Esophagus squamous epithelium (tissue), 5 donors: ENCODE measurements around the gene RARB. TPM values are rescaled to one million over a fixed set of nuclear protein-coding genes. Genes with fewer than 3 reads are reported as not detected.

Experiments
- DNase-seq: peaks from one replicate; lab custom pipeline; 2025; lab: John Stamatoyannopoulos, UW
- H3K27ac ChIP-seq, 4 donors: fragments of 200-600 bp; sonication (generic); one replicate each; pipeline ENCODE4 v1.5.1; 2016 to 2019; ENCODE audit warnings: mild to moderate bottlenecking in 1 of 4
- H3K27me3 ChIP-seq, 4 donors: fragments of 200-600 bp; sonication (generic); 1 replicate in 3 of 4; 2 replicates in 1 of 4; pipeline versions ENCODE4 v1.5.1 to v1.6.0; 2017 to 2021; ENCODE audit warnings: antibody characterized with exemption in 1 of 4
- H3K36me3 ChIP-seq, 3 donors: fragments of 200-600 bp; sonication (generic); one replicate each; pipeline ENCODE4 v1.5.1; 2016 to 2019
- H3K4me1 ChIP-seq, 3 donors: fragments of 200-600 bp; sonication (generic); one replicate each; pipeline ENCODE4 v1.5.1; 2017 to 2019
- H3K4me3 ChIP-seq, 4 donors: fragments of 200-600 bp; sonication (generic); 1 replicate in 3 of 4; 2 replicates in 1 of 4; pipeline ENCODE4 v1.5.1; 2016 to 2019; ENCODE audit warnings: mild to moderate bottlenecking in 2 of 4, moderate library complexity in 1 of 4
- H3K9me3 ChIP-seq, 3 donors: fragments of 200-600 bp; sonication (generic); one replicate each; pipeline ENCODE4 v1.5.1; 2016 to 2019
- CTCF ChIP-seq, 6 experiments: fragments of 450-650 bp in 4 of 6; fragments of 200-600 bp in 2 of 6; sonication (generic) in 2 of 6; IDR thresholded peaks; one replicate each; pipeline ENCODE4 v1.5.1; 2016 to 2019; ENCODE audit warnings: antibody characterized with exemption in 6 of 6, mild to moderate bottlenecking in 4 of 6, moderate library complexity in 4 of 6
- POLR2A ChIP-seq, 4 donors: fragments of 450-650 bp; IDR thresholded peaks; one replicate each; pipeline ENCODE4 v1.6.1; 2017; ENCODE audit warnings: antibody characterized with exemption in 4 of 4, mild to moderate bottlenecking in 4 of 4, moderate library complexity in 3 of 4
- WGBS, 2 donors: methylation state at CpG; one replicate each; pipeline ENCODE4 v1.1.5; 2018; 5-methylcytosine and 5-hydroxymethylcytosine counted together
- intact Hi-C: fragments of 100-400 bp; cut with DNase I; formaldehyde crosslinking; loops from one replicate; pipeline ENCODE4 v1.15.0; 2022
- total RNA-seq, 4 donors: library from RNA; depleted of rRNA; stranded (reverse); fragments of >200 nt; gene quantifications; one replicate each; pipeline ENCODE4 v1.1.0, GENCODE V29; 2016
- donor health status: DM: yes; HTN: yes; CAD: no.

Gene RARB
- total RNA-seq, 4 donors from 2014 or later = 1.9 to 9.0 (median 3.5) TPM

GRCh38 chr3:25573386-25574171 is 145.5 kb downstream of the RARB start:
- Histone ChIP-seq H3K27me3 (no peaks in the 10 kb centered on the region), H3K4me1 (peaks cover 0 to 9% (median 3%) of the 10 kb centered on the region in 3 donors), H3K9me3 (no peaks in the 10 kb centered on the region), H3K27ac (peak overlapping the region in 2 of 4 donors; percentile 65 to 68), H3K4me3 (no peak overlapping the region), H3K36me3 (peaks cover 0 to 64% (median 0%) of the 10 kb centered on the region in 3 donors)
- no peak for TF ChIP-seq CTCF (IDR thresholded peaks at IDR 0.05)
- no peak for TF ChIP-seq POLR2A (IDR thresholded peaks at IDR 0.05)
- no peak for DNase-seq
- WGBS, 2 donors = 80% methylated on average over 13 to 18 of the region's 19 CpGs
- intact Hi-C loops = no loop called here

- H3K27ac ChIP-seq = peak overlapping the region in 1 of 4 donors; percentile 65
- TF ChIP-seq CTCF (IDR thresholded peaks at IDR 0.05) (no peak), POLR2A (IDR thresholded peaks at IDR 0.05) (no peak)
- intact Hi-C loops = no loop called here
- peaks cover 0 to 63% (median 0%) of the 10 kb centered on the region in 3 donors for H3K36me3 ChIP-seq
- H3K9me3 ChIP-seq = no peaks in the 10 kb centered on the region
- 88 to 93% methylated on average over 6 to 7 of the region's 16 CpGs for WGBS, 2 donors
- H3K4me3 ChIP-seq = no peak overlapping the region
- no peaks in the 10 kb centered on the region for H3K27me3 ChIP-seq
- no peak for DNase-seq
- H3K4me1 ChIP-seq = peaks cover 0 to 9% (median 3%) of the 10 kb centered on the region in 3 donors
Measured at GRCh38 chr3:25574172-25574765, 146.2 kb downstream of the RARB start.

GRCh38 chr3:25575001-25575400 is 146.9 kb downstream of the RARB start:
- Histone ChIP-seq H3K4me1 (peaks cover 0 to 9% (median 3%) of the 10 kb centered on the region in 3 donors), H3K9me3 (no peaks in the 10 kb centered on the region), H3K27ac (no peak overlapping the region), H3K27me3 (no peaks in the 10 kb centered on the region), H3K36me3 (peaks cover 0 to 57% (median 0%) of the 10 kb centered on the region in 3 donors), H3K4me3 (no peak overlapping the region)
- whole genome bisulfite sequencing, 2 donors = 93 to 94% methylated on average over 10 to 12 of the region's 12 CpGs
- TF ChIP-seq CTCF (IDR thresholded peaks at IDR 0.05) = no peak
- TF ChIP-seq POLR2A (IDR thresholded peaks at IDR 0.05) = no peak
- intact Hi-C loops = no loop called here
- DNase-seq = no peak

- H3K27me3 ChIP-seq = no peaks in the 10 kb centered on the region
- H3K4me3 ChIP-seq = no peak overlapping the region
- peaks cover 0 to 57% (median 0%) of the 10 kb centered on the region in 3 donors for H3K36me3 ChIP-seq
- TF ChIP-seq POLR2A (IDR thresholded peaks at IDR 0.05) = no peak
- TF ChIP-seq CTCF (IDR thresholded peaks at IDR 0.05) = no peak
- H3K9me3 ChIP-seq = no peaks in the 10 kb centered on the region
- DNase-seq = no peak
- intact Hi-C loops = no loop called here
- WGBS, 2 donors = 64 to 66% methylated on average over 2 to 3 of the region's 4 CpGs
- no peak overlapping the region for H3K27ac ChIP-seq
- peaks cover 0 to 9% (median 3%) of the 10 kb centered on the region in 3 donors for H3K4me1 ChIP-seq
Measured at GRCh38 chr3:25576146-25576545, 148.1 kb downstream of the RARB start.
